GM20000 (cell line): Measurements from ENCODE around the gene PXN.
A peak's percentile ranks its signal among the peaks of the same experiment; 100 is the strongest.

Experiments
- DNase-seq: peaks from one replicate; pipeline ENCODE4 v3.0.0; 2012; ENCODE audit warnings: low spot score
- TF ChIP-seq, protein P1 (sequence below): IDR thresholded peaks from 2 replicates; pipeline ENCODE4 v1.5.1; 2012; ENCODE audit warnings: mild to moderate bottlenecking, control low read depth; ENCODE audit errors: extremely low read depth, missing control alignments

PXN gene

DNA sequence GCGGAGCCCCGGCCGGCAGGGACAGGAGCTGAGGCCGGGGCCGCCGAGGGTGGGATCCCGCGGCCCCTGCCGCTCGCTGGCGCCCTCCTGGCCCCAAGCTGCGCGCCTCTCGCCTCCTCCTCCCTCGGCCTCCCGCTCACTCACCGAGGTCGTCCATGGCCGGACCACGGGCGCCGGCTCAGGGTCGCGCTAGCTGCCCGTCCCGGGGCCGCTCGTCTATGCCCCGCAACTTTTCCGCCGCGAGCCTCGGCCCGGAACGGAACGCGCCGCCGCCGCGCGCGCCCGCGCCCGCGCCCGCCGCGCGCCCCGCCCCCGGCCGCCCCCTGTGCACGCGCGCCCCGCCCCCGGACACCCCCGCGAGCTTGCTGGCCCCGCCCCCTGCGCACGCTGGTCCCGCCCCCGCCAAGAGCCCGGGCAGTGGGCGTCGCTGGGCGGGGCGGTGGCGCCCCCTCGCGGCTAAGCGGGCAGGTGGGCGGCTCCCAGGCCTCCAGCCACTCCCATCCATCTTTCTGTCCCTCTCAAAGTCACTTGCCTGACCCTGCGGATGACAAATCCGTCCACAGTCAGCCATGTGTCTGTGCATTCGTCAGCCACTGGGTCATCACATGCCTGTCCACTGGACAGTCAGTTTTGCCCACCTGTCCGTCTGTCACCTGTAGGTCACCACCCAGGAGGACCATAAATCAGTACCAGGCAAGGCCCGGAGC lies at the start of gene PXN:
Gene PXN (minus strand): TSS at position 258 of the 707 bp plus-strand sequence. CDS start 101 bp downstream, at position 157.
- peak; percentile 98 for DNase-seq
- TF ChIP-seq, protein P1, sequence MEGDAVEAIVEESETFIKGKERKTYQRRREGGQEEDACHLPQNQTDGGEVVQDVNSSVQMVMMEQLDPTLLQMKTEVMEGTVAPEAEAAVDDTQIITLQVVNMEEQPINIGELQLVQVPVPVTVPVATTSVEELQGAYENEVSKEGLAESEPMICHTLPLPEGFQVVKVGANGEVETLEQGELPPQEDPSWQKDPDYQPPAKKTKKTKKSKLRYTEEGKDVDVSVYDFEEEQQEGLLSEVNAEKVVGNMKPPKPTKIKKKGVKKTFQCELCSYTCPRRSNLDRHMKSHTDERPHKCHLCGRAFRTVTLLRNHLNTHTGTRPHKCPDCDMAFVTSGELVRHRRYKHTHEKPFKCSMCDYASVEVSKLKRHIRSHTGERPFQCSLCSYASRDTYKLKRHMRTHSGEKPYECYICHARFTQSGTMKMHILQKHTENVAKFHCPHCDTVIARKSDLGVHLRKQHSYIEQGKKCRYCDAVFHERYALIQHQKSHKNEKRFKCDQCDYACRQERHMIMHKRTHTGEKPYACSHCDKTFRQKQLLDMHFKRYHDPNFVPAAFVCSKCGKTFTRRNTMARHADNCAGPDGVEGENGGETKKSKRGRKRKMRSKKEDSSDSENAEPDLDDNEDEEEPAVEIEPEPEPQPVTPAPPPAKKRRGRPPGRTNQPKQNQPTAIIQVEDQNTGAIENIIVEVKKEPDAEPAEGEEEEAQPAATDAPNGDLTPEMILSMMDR: peak; percentile 62

DNA sequence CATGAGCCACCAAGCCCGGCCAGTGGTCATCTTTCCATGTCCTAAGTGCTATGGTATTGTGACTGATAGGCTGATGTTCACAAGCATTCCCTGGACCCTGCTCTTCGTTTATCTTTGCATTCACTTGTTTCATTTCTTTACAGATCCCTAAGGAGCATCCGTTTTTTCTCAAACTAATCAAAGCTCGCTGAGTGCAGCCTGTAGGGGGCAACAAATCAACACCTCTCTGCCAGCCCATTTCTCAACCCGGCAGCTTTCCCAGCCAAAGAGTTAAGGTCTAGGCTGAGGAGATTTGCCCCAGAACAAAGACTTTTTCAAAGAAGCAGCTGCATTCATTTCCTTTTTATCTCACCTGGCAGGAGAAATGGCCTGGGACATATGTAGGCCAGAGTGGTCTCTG lies 48.7 kb upstream of the PXN start:
- TF ChIP-seq, protein P1: no peak
- DNase-seq: no peak

DNA sequence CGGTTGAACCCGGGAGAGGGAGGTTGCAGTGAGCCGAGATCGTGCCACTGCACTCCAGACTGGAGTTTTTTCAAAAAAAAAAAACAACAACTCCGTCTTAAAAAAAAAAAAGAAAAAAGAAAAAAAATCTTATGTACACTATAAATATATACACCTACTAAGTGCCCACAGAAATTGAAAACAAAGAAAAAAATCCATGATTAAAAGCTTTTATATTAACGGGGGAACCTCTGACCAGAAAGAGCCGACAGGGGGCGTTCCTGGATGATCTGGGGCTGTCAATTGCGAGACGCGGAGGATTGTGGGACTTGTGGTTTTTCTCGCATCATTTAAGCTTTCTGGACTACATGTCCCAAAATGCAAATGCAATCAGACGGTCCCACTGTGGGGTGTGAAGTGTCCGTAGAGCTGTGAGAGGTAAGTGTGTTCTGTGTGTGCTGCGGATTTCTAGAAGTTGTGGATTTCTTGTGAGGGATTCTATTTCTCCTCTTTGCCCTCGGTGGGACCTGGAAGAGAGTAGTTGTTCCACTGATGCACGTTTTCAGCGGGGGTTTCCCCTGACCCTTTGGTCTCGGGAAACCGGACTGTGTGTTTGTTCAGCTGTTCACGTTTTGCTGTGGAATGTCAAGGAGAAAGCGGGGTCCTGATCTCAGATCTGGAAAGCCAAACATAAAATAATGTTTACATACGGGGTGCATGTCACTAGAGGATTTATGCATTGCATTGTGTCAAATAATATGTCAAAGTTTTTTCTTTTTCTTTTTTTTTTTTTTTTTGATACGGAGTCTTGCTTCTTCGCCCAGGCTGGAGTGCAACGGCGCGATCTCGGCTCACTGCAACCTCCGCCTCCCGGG lies 36.7 kb upstream of the PXN start, which contains the start of gene SIRT4:
Gene SIRT4 (plus strand): TSS at position 360 of the 854 bp plus-strand sequence. CDS start 1,241 bp downstream, outside the sequence.
- TF ChIP-seq, protein P1: peak; percentile 64

GRCh38 chr12:120292661-120293531 lies 27.4 kb upstream of the PXN start, which contains the start of gene RNU4-1:
RNU4-1 (minus strand) TSS chr12:120293237.
- TF ChIP-seq, protein P1: no peak
- peak; percentile 52 for DNase-seq

More for the DNA sequence above, 36.7 kb upstream of the PXN start, which contains the start of gene SIRT4:
- peak; percentile 89 for DNase-seq

GRCh38 chr12:120292411-120292660 lies 26.8 kb upstream of the PXN start:
- TF ChIP-seq, protein P1: no peak
- no peak for DNase-seq

DNA sequence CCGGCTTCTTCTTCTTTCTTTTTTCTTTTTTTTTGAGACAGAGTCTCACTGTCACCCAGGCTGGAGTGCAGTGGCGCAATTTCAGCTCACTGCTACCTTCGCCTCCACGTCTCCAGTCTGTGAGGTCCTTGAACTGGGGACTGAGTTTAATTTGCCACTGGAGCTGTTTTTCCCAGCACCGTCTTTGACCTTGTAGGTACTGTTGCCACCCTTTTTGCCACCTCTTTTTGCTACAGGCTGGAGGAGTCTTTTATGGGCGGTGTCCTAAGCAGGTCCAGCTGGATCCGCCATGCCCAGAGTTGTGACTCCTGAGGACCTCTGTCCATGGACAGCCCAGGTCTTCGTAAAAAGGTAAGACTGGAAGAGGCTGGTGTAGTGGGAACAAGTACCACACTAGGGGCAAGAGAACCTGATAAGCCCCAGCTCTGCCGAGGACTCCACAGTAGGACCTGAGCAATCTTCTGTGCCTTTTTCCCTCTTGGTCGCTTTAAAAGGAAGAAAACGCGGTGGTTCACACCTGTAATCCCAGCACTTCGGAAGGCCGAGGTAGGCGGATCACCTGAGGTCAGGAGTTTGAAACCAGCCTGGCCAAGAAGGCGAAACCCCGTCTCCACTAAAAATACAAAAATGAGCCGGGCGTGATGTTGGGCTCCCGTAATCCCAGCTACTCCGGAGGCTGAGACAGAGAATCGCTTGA lies 25.2 kb upstream of the PXN start:
- TF ChIP-seq, protein P1: no peak
- DNase-seq: no peak
